NCI-H2107 treated with DMSO at 0.1 percent for 48 hours (cell line): Measurements from ENCODE around the gene SUGCT.

Source experiments
- DNase-seq: peaks from one replicate; lab custom pipeline; 2025; ENCODE audit not compliant: unreplicated experiment; lab: John Stamatoyannopoulos, UW

SUGCT gene

GRCh38 chr7:40757109-40757508, 622.3 kb downstream of the SUGCT start:
- no peak for DNase-seq

DNA sequence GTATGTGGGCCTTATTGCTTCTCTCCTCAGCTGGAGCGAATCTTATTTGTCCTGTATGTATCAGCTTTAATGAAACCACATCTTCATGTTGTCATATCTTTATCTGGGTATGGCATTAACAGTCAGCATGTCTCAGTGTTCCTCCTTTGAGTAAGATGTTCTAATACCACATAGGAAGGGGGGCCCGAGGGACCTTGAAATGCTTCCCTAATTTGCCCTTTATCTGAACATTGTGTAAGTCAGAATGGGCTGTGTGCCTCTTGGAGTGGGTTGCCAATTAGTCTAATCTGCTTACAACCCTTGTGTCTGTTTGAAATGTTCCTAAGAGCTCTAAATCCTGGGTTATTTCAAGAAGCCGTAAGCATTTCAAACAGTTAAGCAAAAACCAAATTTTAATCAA, 623.8 kb downstream of the SUGCT start:
- no peak for DNase-seq

DNA sequence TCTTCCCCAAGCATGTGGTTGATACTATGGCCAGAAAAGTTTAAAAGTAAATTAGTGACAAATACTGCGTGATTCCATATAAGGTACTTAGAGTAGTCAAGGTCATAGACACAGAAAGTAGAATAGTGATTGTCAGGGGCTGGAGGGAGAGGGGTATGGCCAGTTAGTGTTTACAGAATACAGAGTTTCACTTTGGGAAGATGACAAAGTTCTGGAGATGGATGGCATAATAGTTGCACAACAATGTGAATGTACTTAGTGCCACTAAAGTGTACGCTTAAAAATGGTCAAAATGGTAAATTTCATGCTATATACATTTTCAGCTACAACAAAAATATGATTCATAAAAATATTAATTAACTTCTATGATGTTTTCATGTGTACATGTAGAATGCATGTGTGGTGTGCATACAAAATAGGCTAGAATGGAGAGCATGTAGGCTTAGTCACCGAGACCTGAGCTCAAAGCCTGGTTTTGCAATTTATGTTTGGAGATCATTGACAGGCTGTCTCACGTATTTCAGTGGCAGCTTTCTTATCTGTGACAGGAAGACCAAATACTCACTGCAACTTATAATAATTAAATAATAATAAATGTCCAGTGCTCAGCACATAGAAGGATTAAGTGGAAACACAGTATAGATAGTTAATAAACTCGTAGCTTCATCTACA, 625.6 kb downstream of the SUGCT start:
- no peak for DNase-seq

DNA sequence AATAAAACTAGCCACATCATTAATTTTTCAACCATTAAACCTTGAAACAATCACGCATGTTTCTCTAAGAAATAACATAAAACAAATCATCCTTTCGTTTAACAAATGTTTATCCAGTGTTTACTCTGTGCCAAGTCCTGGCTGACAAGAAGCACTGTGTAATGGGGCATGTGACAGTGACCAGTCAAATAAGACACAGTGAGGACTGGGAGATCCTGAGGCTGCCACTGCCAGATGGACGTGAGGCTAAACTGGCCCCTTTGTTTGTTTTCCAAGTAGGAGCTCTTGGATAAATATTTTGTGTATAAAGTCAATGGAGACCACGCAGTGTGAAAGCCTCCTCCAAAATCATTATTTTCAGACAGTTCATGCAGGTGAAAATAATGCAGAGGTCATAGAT, 626.2 kb downstream of the SUGCT start:
- DNase-seq: no peak

DNA sequence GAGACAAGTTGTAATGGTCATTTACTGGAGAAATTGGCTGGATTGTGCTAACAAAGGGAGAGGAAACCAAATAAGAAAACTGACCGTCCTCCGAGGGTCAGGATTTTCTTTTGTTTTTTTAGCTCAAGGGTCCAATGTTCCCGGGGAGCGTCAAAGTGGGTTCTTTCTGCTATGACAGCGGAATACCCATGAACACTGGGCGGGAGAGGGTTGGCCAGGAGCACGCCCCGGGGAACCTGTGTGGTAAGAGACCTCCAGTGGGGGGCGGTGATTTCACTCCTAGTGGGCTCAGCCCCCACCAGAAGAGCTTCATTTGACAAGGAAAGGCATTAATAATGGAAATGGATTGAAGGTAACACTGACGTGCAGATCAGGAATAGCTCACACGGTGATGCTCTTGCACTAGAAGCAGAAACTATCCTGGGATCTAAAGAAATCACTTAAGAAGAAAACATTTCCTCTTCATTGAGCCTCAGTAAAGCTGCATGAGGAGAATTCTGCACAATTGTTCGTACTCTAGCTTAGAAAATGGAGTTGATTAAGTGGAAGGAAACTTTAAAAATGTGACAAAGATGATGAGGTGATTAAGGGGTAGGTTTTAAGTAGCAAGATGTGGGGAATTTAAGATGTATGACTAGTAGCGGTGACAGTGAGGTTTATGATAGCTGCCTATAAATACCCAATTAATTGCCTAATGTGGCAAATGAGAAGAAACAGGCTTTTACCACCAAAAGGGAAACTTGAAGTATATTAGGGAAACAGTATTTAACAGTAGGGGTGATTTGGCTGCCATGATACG, 627.2 kb downstream of the SUGCT start:
- no peak for DNase-seq

GRCh38 chr7:40763319-40764287, 628.8 kb downstream of the SUGCT start:
- DNase-seq: no peak

DNA sequence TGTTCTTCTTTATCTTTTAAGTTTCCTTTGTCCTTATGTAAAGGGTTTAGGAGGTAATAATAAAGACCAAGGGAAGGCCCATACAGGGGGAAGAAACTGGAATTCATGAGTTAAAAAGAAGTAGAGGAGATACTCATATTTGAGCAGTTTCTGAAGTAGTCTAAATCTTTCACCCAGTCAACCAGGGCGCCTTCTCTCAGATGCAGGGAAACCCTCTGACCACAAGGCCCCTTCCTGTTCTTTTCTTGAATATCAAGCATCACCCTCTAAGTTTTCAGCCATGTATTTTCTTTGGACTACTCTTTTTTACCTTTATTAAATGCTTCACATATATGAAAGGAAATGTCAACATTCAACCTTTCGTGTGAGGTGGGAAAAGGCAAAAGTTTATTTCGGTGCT, 630.8 kb downstream of the SUGCT start:
- DNase-seq: no peak

DNA sequence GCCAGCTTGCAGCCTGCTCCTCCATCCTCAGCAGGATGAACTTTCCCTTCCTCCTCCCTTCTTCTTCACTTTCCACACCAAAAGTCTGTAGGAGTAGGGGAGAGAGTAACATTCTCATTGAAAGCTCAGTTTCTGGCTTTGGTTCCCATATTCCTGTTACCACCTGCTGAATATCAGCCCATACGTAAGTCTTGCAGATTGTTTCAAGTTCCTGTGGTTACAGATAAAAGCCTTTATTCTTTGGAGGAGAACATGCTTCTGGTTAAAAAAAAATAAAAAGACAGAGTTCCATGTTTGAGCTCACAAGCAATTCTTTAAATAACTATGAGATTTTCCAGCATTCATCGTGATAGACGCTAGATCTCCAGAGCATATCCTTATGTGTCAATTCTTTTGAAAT, 637.3 kb downstream of the SUGCT start:
- no peak for DNase-seq

DNA sequence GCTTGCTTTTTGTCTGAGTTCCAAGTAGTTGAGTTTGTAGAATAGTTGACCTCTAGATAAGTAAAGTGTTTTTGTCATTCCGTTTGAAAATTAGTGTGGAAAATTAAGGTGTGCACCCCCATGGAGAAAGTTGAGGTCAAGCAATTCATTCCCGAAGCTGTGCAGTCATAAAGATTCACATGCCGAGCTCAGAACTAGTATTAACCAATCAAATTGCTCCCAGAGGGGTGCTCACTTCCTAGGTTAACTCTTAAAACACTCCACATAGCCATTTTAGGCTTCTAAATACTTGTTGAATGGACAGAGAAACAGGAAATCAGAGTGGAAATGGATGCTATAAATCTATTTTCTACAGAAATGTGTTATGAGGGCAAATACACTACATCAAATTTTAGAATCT, 638.9 kb downstream of the SUGCT start:
- no peak for DNase-seq

DNA sequence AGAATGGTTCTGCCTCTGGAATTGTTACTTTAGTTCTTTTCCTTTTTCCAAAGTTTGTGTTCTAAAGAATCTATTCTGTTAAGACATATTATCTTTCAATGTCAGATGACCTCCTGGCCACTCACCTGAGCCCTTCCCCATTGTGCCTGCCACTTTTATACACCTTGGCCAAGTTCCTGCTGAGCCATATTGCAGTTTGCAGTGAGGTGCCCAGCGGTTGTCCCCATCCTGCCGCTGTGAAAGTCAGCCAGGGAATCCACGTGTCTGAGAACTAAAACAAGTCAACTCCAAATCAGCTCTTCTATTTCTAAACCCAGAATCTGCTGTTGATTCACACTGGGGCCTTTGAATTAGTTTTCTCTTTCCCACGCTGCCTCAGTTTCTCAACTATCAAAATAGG, 641.1 kb downstream of the SUGCT start:
- DNase-seq: no peak

DNA sequence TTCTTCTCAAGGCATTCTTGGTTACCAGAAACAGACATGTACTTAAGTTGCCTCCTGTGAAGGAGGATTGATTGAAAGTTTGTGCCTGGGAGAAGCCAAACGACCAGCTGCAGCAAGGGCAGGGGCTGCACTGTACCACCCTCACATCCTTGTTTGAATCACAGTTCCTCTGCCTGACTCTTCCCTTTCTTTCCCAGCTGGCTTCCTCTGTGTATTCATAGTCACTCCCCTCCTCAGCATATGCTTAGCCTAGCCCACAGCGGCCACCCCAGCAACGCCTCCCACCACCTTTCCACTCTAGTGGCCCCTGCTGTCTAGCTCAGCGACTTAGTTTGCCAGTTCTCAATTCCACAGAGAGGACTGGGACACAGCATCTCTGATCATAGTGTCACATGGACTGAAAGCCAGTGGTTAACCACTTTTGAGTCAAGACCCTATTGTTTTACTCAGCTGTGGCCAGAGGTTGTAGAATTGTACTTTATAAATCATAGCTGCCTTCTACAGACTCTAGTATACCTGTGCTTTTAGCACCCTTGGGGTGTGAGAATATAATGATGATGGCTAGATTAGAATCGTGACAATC, 643.0 kb downstream of the SUGCT start:
- no peak for DNase-seq

GRCh38 chr7:40780460-40780859, 645.7 kb downstream of the SUGCT start:
- no peak for DNase-seq

DNA sequence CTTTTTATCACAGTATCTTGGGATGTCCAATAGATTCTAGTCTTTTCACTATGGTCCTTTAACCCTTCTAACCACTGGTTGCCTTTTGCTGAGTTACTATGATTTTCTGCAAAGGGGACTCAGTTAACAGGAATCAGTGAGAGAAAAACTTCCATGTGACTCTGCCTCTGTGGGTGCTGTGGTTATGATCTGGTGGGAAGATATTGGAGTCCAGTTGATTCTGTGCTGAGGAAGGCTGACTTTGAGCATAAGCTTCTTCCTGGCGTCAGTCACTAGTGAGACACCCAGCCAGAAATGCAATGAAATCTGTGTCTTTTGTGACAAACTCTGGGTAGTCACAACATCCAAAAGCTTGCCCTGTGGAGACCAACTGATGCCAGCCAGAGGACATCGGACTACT, 648.0 kb downstream of the SUGCT start:
- no peak for DNase-seq

GRCh38 chr7:40784176-40784575, 649.4 kb downstream of the SUGCT start:
- no peak for DNase-seq

DNA sequence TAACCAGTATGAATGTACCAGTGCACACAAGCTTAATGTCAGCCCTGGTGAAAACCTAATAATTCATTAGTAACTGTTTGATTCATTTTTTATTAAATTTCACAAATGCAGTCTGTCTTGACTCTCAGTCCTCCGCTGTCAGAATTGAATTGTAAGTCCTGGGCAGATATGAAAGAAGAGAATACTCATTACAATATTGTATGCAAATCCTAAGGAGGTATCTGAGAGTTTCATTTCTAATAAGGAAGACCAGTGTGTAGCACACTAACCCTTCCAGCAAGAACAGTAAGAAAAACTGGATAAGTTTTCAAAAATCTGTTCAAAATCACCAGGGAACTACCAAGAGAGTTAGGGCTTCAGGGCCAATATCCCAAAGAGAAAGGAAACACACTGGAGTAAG, 652.1 kb downstream of the SUGCT start:
- DNase-seq: no peak

DNA sequence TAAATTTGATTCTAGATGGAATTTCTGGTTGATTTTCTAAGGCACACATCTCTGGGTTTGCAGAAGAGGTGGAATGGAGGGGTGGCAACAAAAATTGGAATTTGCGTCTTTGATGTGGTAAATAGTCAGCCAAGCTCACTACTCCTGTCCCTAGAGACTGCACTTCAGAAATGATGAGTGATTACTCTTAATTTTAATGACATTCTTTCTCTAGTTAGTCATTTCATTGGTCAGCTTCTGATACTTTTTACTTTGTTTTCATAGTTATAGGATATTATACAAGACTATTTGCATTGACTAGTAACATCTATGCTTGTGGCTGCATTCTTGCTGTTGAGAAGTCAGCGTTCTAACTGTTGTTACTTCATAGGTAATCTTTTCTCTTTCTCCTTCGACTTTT, 658.3 kb downstream of the SUGCT start:
- DNase-seq: no peak

DNA sequence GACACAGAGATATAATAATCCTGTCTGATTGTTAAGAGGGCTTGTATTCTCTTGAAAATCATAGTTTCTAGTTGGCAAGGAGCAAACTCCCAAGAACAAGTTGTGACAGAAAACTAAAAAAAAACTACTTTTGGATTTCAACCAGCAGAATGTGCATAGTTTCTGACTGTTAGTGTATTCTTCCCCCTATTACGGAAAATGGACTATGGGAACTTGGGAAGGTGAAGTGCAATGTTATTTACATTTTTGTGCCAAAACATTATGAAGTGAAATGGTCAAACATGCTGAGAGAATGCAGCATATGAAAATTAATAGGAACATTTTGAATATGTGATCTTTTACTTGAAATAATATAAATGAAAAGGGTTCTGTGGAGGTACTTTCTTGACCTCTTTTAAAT, 660.8 kb downstream of the SUGCT start:
- DNase-seq: no peak

- DNase-seq: no peak
Measured at GRCh38 chr7:40796723-40797122, 661.9 kb downstream of the SUGCT start.

DNA sequence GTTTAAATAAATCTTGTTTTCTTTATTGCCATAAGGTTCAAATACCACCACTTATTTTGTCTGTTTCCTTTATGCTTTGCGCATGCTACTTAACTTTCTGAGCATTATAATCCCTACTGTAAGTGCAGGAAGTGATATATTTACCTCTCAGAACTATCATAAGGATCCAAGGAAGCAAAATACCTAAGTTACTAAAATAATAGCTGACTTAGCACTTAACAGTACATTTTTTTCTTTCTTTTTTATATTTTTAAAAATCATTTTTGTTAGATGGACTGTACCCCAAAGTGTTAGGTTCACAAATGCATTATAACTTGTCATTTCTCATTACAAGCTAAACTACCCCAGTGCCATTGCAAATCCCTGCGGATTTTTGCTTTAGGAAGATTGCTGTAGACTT, 663.8 kb downstream of the SUGCT start:
- no peak for DNase-seq

DNA sequence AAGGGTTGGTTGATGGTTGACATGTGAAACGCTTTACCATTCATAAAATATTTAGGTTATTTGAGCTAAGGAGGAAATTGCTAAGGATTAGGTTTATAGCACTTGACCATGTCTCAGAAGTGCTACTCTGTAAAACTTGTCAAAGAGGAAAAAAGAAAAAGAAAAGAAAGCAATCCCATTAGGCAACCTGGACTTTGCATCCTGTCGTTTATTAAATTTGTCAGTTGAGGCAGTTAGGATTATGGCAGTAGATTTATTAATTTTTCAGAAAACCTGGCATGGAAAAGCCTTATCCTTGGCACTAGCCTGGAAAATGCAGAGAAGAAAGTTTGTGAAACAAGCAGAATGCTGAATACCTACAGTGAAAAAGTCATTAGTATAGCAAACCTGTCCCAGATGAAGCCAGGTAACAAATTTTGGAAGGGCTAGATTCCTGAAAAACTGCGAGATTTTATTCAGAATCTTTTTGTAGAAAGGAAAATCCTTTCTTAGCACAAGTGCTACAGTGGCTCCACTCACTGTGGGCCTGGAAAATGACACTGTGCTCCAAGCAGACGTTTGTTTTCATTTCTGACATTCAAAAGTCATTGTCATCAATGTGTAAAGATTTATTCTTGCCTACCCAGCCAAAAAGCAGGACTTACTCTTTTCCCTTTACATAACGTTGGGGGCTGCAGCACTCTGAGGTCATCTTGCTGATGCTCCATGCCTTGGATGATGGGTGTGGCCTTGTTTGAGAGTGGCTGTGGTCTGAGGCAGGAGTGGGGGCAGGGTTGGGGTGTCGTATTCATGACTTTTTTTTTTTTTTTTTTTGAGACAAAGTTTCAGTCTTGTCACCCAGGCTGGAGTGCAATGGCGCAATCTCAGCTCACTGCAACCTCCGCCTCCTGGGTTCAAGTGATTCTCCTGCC, 664.9 kb downstream of the SUGCT start:
- DNase-seq: no peak
